NCI-H1092 (cell line): ENCODE data around the gene FAM89A.

Experiments used
- DNase-seq: peaks from one replicate; lab custom pipeline; 2025; lab: John Stamatoyannopoulos, UW

The FAM89A gene

GRCh38 chr1:231040019-231040799, at the start of gene FAM89A:
FAM89A (minus strand) TSS chr1:231040254; CDS start chr1:231040211, 43 bp downstream.
- no peak for DNase-seq

- DNase-seq: no peak
Observed at GRCh38 chr1:231084353-231084752, 44.3 kb upstream of the FAM89A start.

GRCh38 chr1:231079163-231079562, 39.1 kb upstream of the FAM89A start:
- no peak for DNase-seq

GRCh38 chr1:231078250-231078649, 38.2 kb upstream of the FAM89A start:
- DNase-seq: no peak

GRCh38 chr1:231076802-231077201, 36.7 kb upstream of the FAM89A start:
- no peak for DNase-seq

GRCh38 chr1:231075497-231075896, 35.4 kb upstream of the FAM89A start:
- DNase-seq: no peak

- DNase-seq: no peak
Observed at GRCh38 chr1:231075020-231075419, 35.0 kb upstream of the FAM89A start.

GRCh38 chr1:231074046-231074445, 34.0 kb upstream of the FAM89A start:
- DNase-seq: no peak

- no peak for DNase-seq
Observed at GRCh38 chr1:231073331-231073730, 33.3 kb upstream of the FAM89A start.

- no peak for DNase-seq
Observed at GRCh38 chr1:231072502-231073094, 32.5 kb upstream of the FAM89A start.

GRCh38 chr1:231072041-231072440, 32.0 kb upstream of the FAM89A start:
- no peak for DNase-seq

- no peak for DNase-seq
Observed at GRCh38 chr1:231070758-231071444, 30.8 kb upstream of the FAM89A start.

- DNase-seq: no peak
Observed at GRCh38 chr1:231069333-231069732, 29.3 kb upstream of the FAM89A start.

- no peak for DNase-seq
Observed at GRCh38 chr1:231068762-231069161, 28.7 kb upstream of the FAM89A start.

- no peak for DNase-seq
Observed at GRCh38 chr1:231065510-231066241, 25.6 kb upstream of the FAM89A start.

- no peak for DNase-seq
Observed at GRCh38 chr1:231064418-231064817, 24.4 kb upstream of the FAM89A start.

- no peak for DNase-seq
Observed at GRCh38 chr1:231063331-231063730, 23.3 kb upstream of the FAM89A start.

GRCh38 chr1:231062500-231063270, 22.6 kb upstream of the FAM89A start:
- no peak for DNase-seq

GRCh38 chr1:231059566-231060193, 19.6 kb upstream of the FAM89A start:
- no peak for DNase-seq

- DNase-seq: no peak
Observed at GRCh38 chr1:231058416-231059109, 18.5 kb upstream of the FAM89A start.

- no peak for DNase-seq
Observed at GRCh38 chr1:231057410-231057809, 17.4 kb upstream of the FAM89A start.
